Breast epithelium (tissue), 3 donors: ENCODE measurements around the gene PIK3C2G.

Experiments used
- CTCF ChIP-seq, 3 donors: fragments of 450-650 bp; IDR thresholded peaks; one replicate each; pipeline ENCODE4 v1.5.1; 2016 to 2017; ENCODE audit warnings: antibody characterized with exemption in 3 of 3, mild to moderate bottlenecking in 3 of 3, moderate library complexity in 3 of 3
- POLR2A ChIP-seq: fragments of 450-650 bp; IDR thresholded peaks from one replicate; pipeline ENCODE4 v1.6.1; 2016; ENCODE audit warnings: antibody characterized with exemption, mild to moderate bottlenecking, moderate library complexity
- POLR2AphosphoS5 ChIP-seq, 3 donors: sonication (generic); formaldehyde crosslinking; IDR thresholded peaks; one replicate each; pipeline ENCODE4 v1.6.1; 2017; ENCODE audit warnings: antibody characterized with exemption in 3 of 3

- TF ChIP-seq CTCF (IDR thresholded peaks at IDR 0.05) (peak; percentile 41 to 68 (median 66)), POLR2A (no peak), POLR2AphosphoS5 (IDR thresholded peaks at IDR 0.05) (no peak)
These were observed 169.2 kb downstream of the PIK3C2G start for GRCh38 chr12:18430425-18431048.
